Body of pancreas (tissue), 4 donors: ENCODE data around the gene TIMP1. TPM values are rescaled to one million over a fixed set of nuclear protein-coding genes. Genes with fewer than 3 reads are reported as not detected.

Experiments used
- ATAC-seq: fragments of 150-250 bp; one replicate; pipeline ENCODE4 v1.9.1; 2016
- DNase-seq, 4 donors: peaks; one replicate each; pipeline ENCODE4 v3.0.0-alpha.2; 2019
- H3K27ac ChIP-seq, 4 donors: fragments of 200-600 bp; sonication (generic); 1 replicate in 3 of 4; 2 replicates in 1 of 4; pipeline versions ENCODE4 v1.5.1 to v1.6.1; 2016 to 2019; ENCODE audit warnings: mild to moderate bottlenecking in 1 of 4, mixed read lengths in 1 of 4, moderate library complexity in 1 of 4
- H3K27me3 ChIP-seq, 2 donors: fragments of 200-600 bp; sonication (generic); one replicate each; pipeline ENCODE4 v1.6.0; 2016; ENCODE audit warnings: mild to moderate bottlenecking in 1 of 2
- H3K36me3 ChIP-seq, 2 donors: fragments of 200-600 bp; sonication (generic); replicated peaks in 1 of 2; 2 replicates each; pipeline ENCODE4 v1.5.1; 2016; ENCODE audit warnings: low read depth in 2 of 2; ENCODE audit not compliant: insufficient read depth in 1 of 2
- H3K4me1 ChIP-seq: fragments of 200-600 bp; sonication (generic); one replicate; pipeline ENCODE4 v1.6.0; 2016
- H3K4me3 ChIP-seq, 2 donors: fragments of 200-600 bp; sonication (generic); 1 replicate in 1 of 2; 2 replicates in 1 of 2; pipeline ENCODE4 v1.5.1; 2016 to 2019
- H3K9me3 ChIP-seq, 3 donors: fragments of 200-600 bp; sonication (generic); 1 replicate in 2 of 3; 2 replicates in 1 of 3; pipeline ENCODE4 v1.5.1; 2016
- CTCF ChIP-seq, 7 experiments: fragments of 450-650 bp in 4 of 7; fragments of 200-600 bp in 3 of 7; sonication (generic) in 3 of 7; IDR thresholded peaks; one replicate each; pipeline ENCODE4 v1.5.1; 2016 to 2019; ENCODE audit warnings: antibody characterized with exemption in 7 of 7
- POLR2A ChIP-seq, 3 donors: fragments of 450-650 bp; IDR thresholded peaks; one replicate each; pipeline ENCODE4 v1.6.1; 2016; ENCODE audit warnings: antibody characterized with exemption in 3 of 3, mild to moderate bottlenecking in 2 of 3
- WGBS, 2 donors: methylation state at CpG; one replicate each; pipeline ENCODE4 v1.1.5; 2017; 5-methylcytosine and 5-hydroxymethylcytosine counted together
- intact Hi-C: fragments of 100-400 bp; cut with DNase I; formaldehyde crosslinking; loops from one replicate; pipeline ENCODE4 v1.15.1; 2023
- total RNA-seq, 2 donors: library from RNA; depleted of rRNA; stranded (reverse); fragments of >200 nt; gene quantifications; one replicate each; pipeline ENCODE4 v1.1.0, GENCODE V29; 2016

Gene TIMP1
- total RNA-seq, 2 donors from 2014 or later: 28.0 to 62.8 TPM

- intact Hi-C loops: no loop called here
- 89 to 92% methylated on average over 9 to 15 of the region's 20 CpGs for WGBS, 2 donors
- Histone ChIP-seq H3K9me3 (no peaks in the 10 kb centered on the region), H3K27ac (no peak overlapping the region), H3K4me3 (no peak overlapping the region), H3K4me1 (peaks cover 18% of the 10 kb centered on the region), H3K27me3 (no peaks in the 10 kb centered on the region), H3K36me3 (no peaks in the 10 kb centered on the region)
- ATAC-seq (no peak), DNase-seq (no peak)
- TF ChIP-seq POLR2A (IDR thresholded peaks at IDR 0.05) (no peak), CTCF (IDR thresholded peaks at IDR 0.05) (no peak)
These were observed 6.0 kb upstream of the TIMP1 start for GRCh38 chrX:47576021-47576898.

GRCh38 chrX:47577424-47577823 is 4.8 kb upstream of the TIMP1 start:
- intact Hi-C loops: no loop called here
- ATAC-seq (no peak), DNase-seq (no peak)
- no peaks in the 10 kb centered on the region for H3K27me3 ChIP-seq
- TF ChIP-seq POLR2A (IDR thresholded peaks at IDR 0.05) (no peak), CTCF (IDR thresholded peaks at IDR 0.05) (no peak)
- no peak overlapping the region for H3K27ac ChIP-seq
- 40 to 67% methylated on average over 1 to 4 of the region's 9 CpGs for WGBS, 2 donors
- no peak overlapping the region for H3K4me3 ChIP-seq
- peaks cover 17% of the 10 kb centered on the region for H3K4me1 ChIP-seq
- no peaks in the 10 kb centered on the region for H3K36me3 ChIP-seq
- H3K9me3 ChIP-seq: no peaks in the 10 kb centered on the region

- no peaks in the 10 kb centered on the region for H3K27me3 ChIP-seq
- no peak overlapping the region for H3K4me3 ChIP-seq
- H3K36me3 ChIP-seq: no peaks in the 10 kb centered on the region
- DNase-seq (no peak), ATAC-seq (no peak)
- intact Hi-C loops: no loop called here
- H3K4me1 ChIP-seq: peaks cover 12% of the 10 kb centered on the region
- no peak for TF ChIP-seq POLR2A (IDR thresholded peaks at IDR 0.05)
- TF ChIP-seq CTCF (IDR thresholded peaks at IDR 0.05): no peak
- no peaks in the 10 kb centered on the region for H3K9me3 ChIP-seq
- 36 to 40% methylated on average over 1 to 3 of the region's 3 CpGs for WGBS, 2 donors
- no peak overlapping the region for H3K27ac ChIP-seq
These were observed 4.3 kb upstream of the TIMP1 start for GRCh38 chrX:47577901-47578300.

- no peak for ATAC-seq
- no peaks in the 10 kb centered on the region for H3K27me3 ChIP-seq
- H3K9me3 ChIP-seq: no peaks in the 10 kb centered on the region
- H3K36me3 ChIP-seq: no peaks in the 10 kb centered on the region
- no peak overlapping the region for H3K27ac ChIP-seq
- H3K4me1 ChIP-seq: peaks cover 5% of the 10 kb centered on the region
- intact Hi-C loops: no loop called here
- TF ChIP-seq POLR2A (IDR thresholded peaks at IDR 0.05): no peak
- no peak for TF ChIP-seq CTCF (IDR thresholded peaks at IDR 0.05)
- H3K4me3 ChIP-seq: no peak overlapping the region
- peak in 1 of 4 donors; percentile 33 for DNase-seq
- 27 to 50% methylated on average over 2 to 6 of the region's 16 CpGs for WGBS, 2 donors
These were observed 3.5 kb upstream of the TIMP1 start for GRCh38 chrX:47578692-47579091.

- H3K36me3 ChIP-seq: no peaks in the 10 kb centered on the region
These were observed 2.7 kb upstream of the TIMP1 start for GRCh38 chrX:47579537-47579936.

More at GRCh38 chrX:47579537-47579936, 2.7 kb upstream of the TIMP1 start:
- 56 to 65% methylated on average over 7 to 9 of the region's 9 CpGs for WGBS, 2 donors
- no peaks in the 10 kb centered on the region for H3K27me3 ChIP-seq
- intact Hi-C loops: no loop called here
- H3K9me3 ChIP-seq: no peaks in the 10 kb centered on the region
- ATAC-seq (no peak), DNase-seq (peak in 1 of 4 donors; percentile 38)
- TF ChIP-seq CTCF (IDR thresholded peaks at IDR 0.05) (no peak), POLR2A (IDR thresholded peaks at IDR 0.05) (no peak)
- no peak overlapping the region for H3K4me3 ChIP-seq
- no peak overlapping the region for H3K27ac ChIP-seq
- H3K4me1 ChIP-seq: no peaks in the 10 kb centered on the region
